A549 (cell line): Measurements from ENCODE around the gene SCN2B. TPM values are rescaled to one million over a fixed set of nuclear protein-coding genes. Genes with fewer than 3 reads are reported as not detected.

Source experiments
- ATAC-seq, 2 experiments: fragments of 200-7000 bp in 1 of 2; fragments of >200 bp in 1 of 2; cut with Nextera tagmentation in 1 of 2; cut with Tn5 transposase in 1 of 2; 3 replicates each; pipeline versions ENCODE4 v1.8.0 to v1.9.1; 2018 to 2020; ENCODE audit warnings: mild to moderate bottlenecking in 1 of 2, moderate library complexity in 1 of 2
- CTCF ChIA-PET: fragments of 300-600 bp; sonication (Branson Sonifier 250); formaldehyde crosslinking; extraction: SDS; loops from one replicate; lab custom pipeline; 2021; ENCODE audit warnings: antibody characterized with exemption, inconsistent platforms; lab: Yijun Ruan, JAX
- POLR2A ChIA-PET: fragments of 350-600 bp; formaldehyde crosslinking; extraction: SDS; loops from one replicate; lab custom pipeline; 2021; ENCODE audit warnings: antibody characterized with exemption, inconsistent platforms; lab: Yijun Ruan, JAX
- DNase-seq, 2 experiments: peaks; one replicate each; pipeline versions ENCODE4 v3.0.0 to v3.0.0-alpha.2; 2011 to 2016; ENCODE audit warnings: low read depth in 1 of 2, low spot score in 1 of 2
- FAIRE-seq: peaks from 2 replicates; lab custom pipeline; 2011; peaks lifted over from hg19 to GRCh38; lab: Jason Lieb, UNC
- H3K27ac ChIP-seq, 2 experiments: fragments of >200 bp; sonication (Bioruptor Twin); formaldehyde crosslinking; 3 replicates each; pipeline ENCODE4 v1.5.1; 2016 to 2017
- H3K4me1 ChIP-seq: fragments of >200 bp; sonication (Bioruptor Twin); formaldehyde crosslinking; 3 replicates; pipeline ENCODE4 v1.6.1; 2016
- H3K4me2 ChIP-seq: fragments of >200 bp; sonication (Bioruptor Twin); formaldehyde crosslinking; 3 replicates; pipeline ENCODE4 v1.6.1; 2016
- H3K4me3 ChIP-seq: fragments of >200 bp; sonication (Bioruptor Twin); formaldehyde crosslinking; 3 replicates; pipeline ENCODE4 v1.5.1; 2016
- H3K9me3 ChIP-seq: fragments of >200 bp; sonication (Bioruptor Twin); formaldehyde crosslinking; 3 replicates; pipeline ENCODE4 v1.6.1; 2016
- CBX8 ChIP-seq: fragments of 200-600 bp; sonication (generic); IDR thresholded peaks from 2 replicates; pipeline ENCODE4 v1.6.1; 2016
- CEBPB ChIP-seq, 2 experiments: fragments of >200 bp in 1 of 2; sonication (Bioruptor Twin) in 1 of 2; formaldehyde crosslinking in 1 of 2; IDR thresholded peaks; 2 replicates each; pipeline ENCODE4 v1.6.1; 2012 to 2016
- EHF ChIP-seq: fragments of 250-450 bp; sonication (Bioruptor Pico); IDR thresholded peaks from 2 replicates; pipeline ENCODE4 v1.5.0; 2020; ENCODE audit warnings: mild to moderate bottlenecking
- EHMT2 ChIP-seq: fragments of 200-600 bp; sonication (generic); IDR thresholded peaks from 2 replicates; pipeline ENCODE4 v1.6.1; 2016; ENCODE audit warnings: antibody characterized with exemption, low read depth, mild to moderate bottlenecking, moderate library complexity
- EP300 ChIP-seq, 2 experiments: fragments of >200 bp; sonication (Bioruptor Twin); formaldehyde crosslinking; IDR thresholded peaks; 2 replicates in 1 of 2; 3 replicates in 1 of 2; pipeline ENCODE4 v1.6.1; 2016 to 2017
- FOSL2 ChIP-seq, 2 experiments: fragments of 450-650 bp in 1 of 2; fragments of >200 bp in 1 of 2; sonication (Bioruptor Twin) in 1 of 2; formaldehyde crosslinking; IDR thresholded peaks; 2 replicates each; pipeline versions ENCODE4 v1.5.0 to v1.6.1; 2016 to 2020; ENCODE audit warnings: mild to moderate bottlenecking in 1 of 2, moderate library complexity in 1 of 2
- FOXS1 ChIP-seq: fragments of 250-450 bp; sonication (Bioruptor Pico); IDR thresholded peaks from 2 replicates; pipeline ENCODE4 v1.5.0; 2020; ENCODE audit warnings: mild to moderate bottlenecking, moderate library complexity
- HOXB13 ChIP-seq: fragments of 250-450 bp; sonication (Bioruptor Pico); IDR thresholded peaks from 2 replicates; pipeline ENCODE4 v1.5.0; 2020; ENCODE audit warnings: low read depth, mild to moderate bottlenecking, moderate library complexity
- MAZ ChIP-seq: fragments of 150-350 bp; IDR thresholded peaks from 2 replicates; pipeline ENCODE4 v1.6.1; 2014; ENCODE audit warnings: antibody characterized with exemption, low read depth, low read length, borderline replicate concordance
- NFE2L2 ChIP-seq: fragments of 150-350 bp; conservative IDR thresholded peaks from 2 replicates; pipeline ENCODE4 v1.6.1; 2014; ENCODE audit warnings: low read length
- PHF8 ChIP-seq: fragments of 200-600 bp; sonication (generic); IDR thresholded peaks from 2 replicates; pipeline ENCODE4 v1.6.1; 2016; ENCODE audit warnings: low read depth, mild to moderate bottlenecking, antibody characterized with exemption, moderate library complexity, borderline replicate concordance
- POLR2A ChIP-seq: IDR thresholded peaks from 2 replicates; pipeline ENCODE4 v1.6.1; 2012; ENCODE audit warnings: mild to moderate bottlenecking, low read length
- RAD21 ChIP-seq, 2 experiments: fragments of >200 bp in 1 of 2; sonication (Bioruptor Twin) in 1 of 2; formaldehyde crosslinking in 1 of 2; IDR thresholded peaks in 1 of 2; conservative IDR thresholded peaks in 1 of 2; 2 replicates in 1 of 2; 3 replicates in 1 of 2; pipeline ENCODE4 v1.6.1; 2012 to 2018; ENCODE audit warnings: inconsistent platforms in 1 of 2
- RCOR1 ChIP-seq: fragments of 150-350 bp; IDR thresholded peaks from 2 replicates; pipeline ENCODE4 v1.6.1; 2014; ENCODE audit warnings: antibody characterized with exemption, low read length, low read depth
- RNF2 ChIP-seq: fragments of 200-600 bp; sonication (generic); IDR thresholded peaks from 2 replicates; pipeline ENCODE4 v1.6.1; 2016; ENCODE audit warnings: low read depth, mild to moderate bottlenecking, antibody characterized with exemption, moderate library complexity, borderline replicate concordance
- TFCP2L1 ChIP-seq: fragments of 250-450 bp; sonication (Bioruptor Pico); IDR thresholded peaks from 2 replicates; pipeline ENCODE4 v1.5.0; 2021; ENCODE audit warnings: mild to moderate bottlenecking
- TP53 ChIP-seq: fragments of 250-450 bp; sonication (Bioruptor Pico); IDR thresholded peaks from 2 replicates; pipeline ENCODE4 v1.5.0; 2021; ENCODE audit warnings: mild to moderate bottlenecking, moderate library complexity
- ZFP36 ChIP-seq: fragments of 450-650 bp; IDR thresholded peaks from 2 replicates; pipeline ENCODE4 v1.6.1; 2014; ENCODE audit warnings: borderline replicate concordance; ENCODE audit not compliant: partially characterized antibody
- ZNF302 ChIP-seq: fragments of 250-450 bp; sonication (Bioruptor Pico); IDR thresholded peaks from 2 replicates; pipeline ENCODE4 v1.9.0; 2021; ENCODE audit warnings: inconsistent platforms, mild to moderate bottlenecking, moderate library complexity
- WGBS: methylation state at CpG from one replicate; pipeline ENCODE4 v1.1.6; 2017; ENCODE audit errors: missing lambda C conversion rate; 5-methylcytosine and 5-hydroxymethylcytosine counted together
- polyA plus RNA-seq, 4 experiments: library from polyadenylated mRNA; depleted of rRNA in 3 of 4; stranded (reverse); fragments of >200 nt; fragmentation: RNase III in 1 of 4; extraction: RNeasy Plus Mini Kit Qiagen cat#74134 plus additional on column Dnase treatment in 1 of 4; gene quantifications; 2 replicates in 3 of 4; 3 replicates in 1 of 4; pipeline ENCODE4 v1.2.3, GENCODE V29; 2011 to 2017
- TF ChIP-seq, protein P1 (sequence below): IDR thresholded peaks from 2 replicates; pipeline ENCODE4 v1.6.1; 2012; ENCODE audit warnings: low read depth, borderline replicate concordance
- TF ChIP-seq, protein P2 (sequence below): fragments of 150-350 bp; IDR thresholded peaks from 2 replicates; pipeline ENCODE4 v1.6.1; 2014; ENCODE audit warnings: low read depth, mild to moderate bottlenecking, low read length
- TF ChIP-seq, protein P3 (sequence below): fragments of 250-450 bp; sonication (Bioruptor Pico); IDR thresholded peaks from 2 replicates; pipeline ENCODE4 v1.5.0; 2021; ENCODE audit warnings: mild to moderate bottlenecking, moderate library complexity, borderline replicate concordance

SCN2B gene
- polyA plus RNA-seq, 2 of the 4 experiments (the other 2 are of a cell fraction): not detected

DNA sequence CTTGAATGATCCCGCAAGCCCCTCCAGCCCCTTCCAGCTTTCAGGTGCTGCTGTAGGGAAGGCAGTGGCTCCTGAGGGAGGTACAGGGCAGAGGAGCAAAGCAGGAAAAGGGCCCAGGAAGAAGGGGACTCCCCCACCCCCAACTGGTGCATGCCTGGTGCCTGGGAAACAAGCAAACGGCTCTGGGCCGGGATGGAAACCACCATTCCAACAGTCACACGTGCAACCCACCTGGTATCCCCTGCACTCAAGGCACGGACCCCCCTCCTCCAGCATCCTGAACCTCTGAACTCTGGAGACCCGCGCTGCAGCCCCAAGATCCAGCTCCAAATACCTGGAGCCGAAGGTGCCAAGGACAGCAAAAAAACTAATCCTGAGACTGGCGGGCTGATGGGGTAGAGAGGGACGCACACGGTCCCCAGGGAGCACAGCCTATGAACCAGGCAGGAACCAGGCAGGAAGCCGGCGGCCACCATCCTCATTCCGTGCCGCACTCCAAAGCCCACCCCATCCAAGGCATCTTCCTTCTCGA is 24.4 kb downstream of the SCN2B start:
- ChIA-PET POLR2A (no interaction called here), CTCF (interaction anchor here (2.4 kb wide), 1 partner anchor 19 kb away, joined by 13 read pairs; no protein-coding TSS in a partner anchor)
- Histone ChIP-seq H3K4me1 (no peaks in the 10 kb centered on the region; the same call in 2 of the 3 replicates), H3K27ac (peak overlapping the region in 1 of 2 experiments; percentile 87; a peak in 3 of 6 replicates), H3K9me3 (no peaks in the 10 kb centered on the region), H3K4me2 (peak overlapping the region; percentile 96), H3K4me3 (no peak overlapping the region; the same call in 2 of the 3 replicates)
- no peak for FAIRE-seq
- TF ChIP-seq EHF (CRISPR knock-in tag) (no peak), FOXS1 (CRISPR knock-in tag) (no peak), NFE2L2 (no peak), HOXB13 (CRISPR knock-in tag) (no peak), ZFP36 (no peak)
- DNase-seq: no peak
- WGBS: 80% methylated on average over 10 of the region's 16 CpGs
- no peak for ATAC-seq

DNA sequence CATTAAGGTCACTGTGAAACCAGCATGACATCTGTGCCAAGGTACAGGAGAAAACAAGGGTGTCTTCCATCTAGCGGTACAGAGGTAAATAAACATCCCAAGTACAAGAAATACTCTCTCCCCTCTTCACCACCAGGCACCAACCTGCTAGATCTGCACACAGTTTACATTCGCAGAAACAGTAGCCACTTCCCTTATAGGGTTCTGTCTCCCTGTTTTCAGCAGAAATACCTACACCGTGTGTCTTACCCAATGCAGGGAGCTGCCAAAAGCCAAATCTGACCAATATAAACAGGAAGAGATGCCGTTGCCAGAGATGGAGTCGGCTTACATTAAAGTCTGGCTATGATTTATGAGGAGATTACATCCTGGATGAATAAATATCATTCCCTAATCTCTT is 25.0 kb downstream of the SCN2B start:
- 44% methylated on average over 5 of the region's 5 CpGs for WGBS
- Histone ChIP-seq H3K9me3 (no peaks in the 10 kb centered on the region), H3K4me1 (no peaks in the 10 kb centered on the region; the same call in 2 of the 3 replicates), H3K4me2 (no peak overlapping the region), H3K4me3 (no peak overlapping the region), H3K27ac (no peak overlapping the region)
- CTCF ChIA-PET: interaction anchor here (2.4 to 14.9 kb wide), 2 partner anchors 17 to 19 kb away, joined by 13 to 165 read pairs; no protein-coding TSS in a partner anchor
- no peak for FAIRE-seq
- DNase-seq: no peak
- ATAC-seq: no peak
- POLR2A ChIA-PET: no interaction called here
- TF ChIP-seq CEBPB (IDR thresholded peaks at IDR 0.05) (no peak), FOXS1 (CRISPR knock-in tag) (no peak), FOSL2 (IDR thresholded peaks at IDR 0.05) (no peak), FOSL2 (CRISPR knock-in tag; IDR thresholded peaks at IDR 0.05) (no peak), RNF2 (no peak), TFCP2L1 (no peak), ZFP36 (no peak), RAD21 (conservative IDR thresholded peaks at IDR 0.05 in 1 of 2, IDR thresholded peaks at IDR 0.05 in 1 of 2) (no peak), MAZ (no peak), PHF8 (no peak), EP300 (IDR thresholded peaks at IDR 0.05) (no peak)

DNA sequence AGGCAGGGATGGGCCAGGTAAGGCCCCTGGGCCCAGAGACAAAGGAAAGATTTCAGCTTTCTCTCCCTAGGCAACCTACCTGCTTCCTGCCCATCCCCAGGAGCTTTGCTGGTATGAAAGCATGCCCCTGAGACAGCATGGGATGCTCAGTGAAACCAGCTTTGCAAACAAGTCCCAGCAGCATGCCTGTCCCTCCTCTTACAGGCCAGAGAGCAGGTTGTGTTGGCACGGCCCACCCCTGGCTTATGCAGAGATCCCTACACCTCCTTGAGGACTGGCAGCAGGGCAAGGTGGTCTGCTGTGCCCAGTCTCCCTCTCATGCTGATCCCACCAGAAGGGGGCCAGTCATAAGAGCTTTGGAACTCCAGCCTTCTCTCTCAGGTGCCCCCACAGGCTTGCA is 26.9 kb downstream of the SCN2B start:
- WGBS: no CpG with 5 or more reads among the region's 1 CpG
- no peak for TF ChIP-seq FOXS1 (CRISPR knock-in tag)
- TF ChIP-seq ZNF302 (CRISPR knock-in tag): no peak
- no peak for TF ChIP-seq POLR2A
- TF ChIP-seq, protein P1, sequence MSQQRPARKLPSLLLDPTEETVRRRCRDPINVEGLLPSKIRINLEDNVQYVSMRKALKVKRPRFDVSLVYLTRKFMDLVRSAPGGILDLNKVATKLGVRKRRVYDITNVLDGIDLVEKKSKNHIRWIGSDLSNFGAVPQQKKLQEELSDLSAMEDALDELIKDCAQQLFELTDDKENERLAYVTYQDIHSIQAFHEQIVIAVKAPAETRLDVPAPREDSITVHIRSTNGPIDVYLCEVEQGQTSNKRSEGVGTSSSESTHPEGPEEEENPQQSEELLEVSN: no peak
- TF ChIP-seq RCOR1: no peak
- TF ChIP-seq, protein P2, sequence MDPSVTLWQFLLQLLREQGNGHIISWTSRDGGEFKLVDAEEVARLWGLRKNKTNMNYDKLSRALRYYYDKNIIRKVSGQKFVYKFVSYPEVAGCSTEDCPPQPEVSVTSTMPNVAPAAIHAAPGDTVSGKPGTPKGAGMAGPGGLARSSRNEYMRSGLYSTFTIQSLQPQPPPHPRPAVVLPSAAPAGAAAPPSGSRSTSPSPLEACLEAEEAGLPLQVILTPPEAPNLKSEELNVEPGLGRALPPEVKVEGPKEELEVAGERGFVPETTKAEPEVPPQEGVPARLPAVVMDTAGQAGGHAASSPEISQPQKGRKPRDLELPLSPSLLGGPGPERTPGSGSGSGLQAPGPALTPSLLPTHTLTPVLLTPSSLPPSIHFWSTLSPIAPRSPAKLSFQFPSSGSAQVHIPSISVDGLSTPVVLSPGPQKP: no peak
- no peak for TF ChIP-seq MAZ
- TF ChIP-seq EHMT2: no peak
- no peak for TF ChIP-seq CEBPB (IDR thresholded peaks at IDR 0.05)
- TF ChIP-seq CBX8: no peak
- no peak for TF ChIP-seq TP53 (CRISPR knock-in tag)
- TF ChIP-seq, protein P3, sequence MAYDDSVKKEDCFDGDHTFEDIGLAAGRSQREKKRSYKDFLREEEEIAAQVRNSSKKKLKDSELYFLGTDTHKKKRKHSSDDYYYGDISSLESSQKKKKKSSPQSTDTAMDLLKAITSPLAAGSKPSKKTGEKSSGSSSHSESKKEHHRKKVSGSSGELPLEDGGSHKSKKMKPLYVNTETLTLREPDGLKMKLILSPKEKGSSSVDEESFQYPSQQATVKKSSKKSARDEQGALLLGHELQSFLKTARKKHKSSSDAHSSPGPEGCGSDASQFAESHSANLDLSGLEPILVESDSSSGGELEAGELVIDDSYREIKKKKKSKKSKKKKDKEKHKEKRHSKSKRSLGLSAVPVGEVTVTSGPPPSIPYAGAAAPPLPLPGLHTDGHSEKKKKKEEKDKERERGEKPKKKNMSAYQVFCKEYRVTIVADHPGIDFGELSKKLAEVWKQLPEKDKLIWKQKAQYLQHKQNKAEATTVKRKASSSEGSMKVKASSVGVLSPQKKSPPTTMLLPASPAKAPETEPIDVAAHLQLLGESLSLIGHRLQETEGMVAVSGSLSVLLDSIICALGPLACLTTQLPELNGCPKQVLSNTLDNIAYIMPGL (CRISPR knock-in tag): no peak
- TF ChIP-seq, all 56 proteins: peak for 0
- Histone ChIP-seq H3K4me1 (no peaks in the 10 kb centered on the region; the same call in 2 of the 3 replicates), H3K27ac (no peak overlapping the region), H3K9me3 (no peaks in the 10 kb centered on the region), H3K4me2 (no peak overlapping the region), H3K4me3 (no peak overlapping the region)
- ATAC-seq (no peak), FAIRE-seq (no peak), DNase-seq (no peak)
- ChIA-PET POLR2A (no interaction called here), CTCF (interaction anchor here (0.8 to 14.9 kb wide), 4 partner anchors 19 to 142 kb away, joined by 3 to 165 read pairs (median 4); no protein-coding TSS in a partner anchor)
